ENCODE data around the gene LRRC4C. TPM values are rescaled to one million over a fixed set of nuclear protein-coding genes. Genes with fewer than 3 reads are reported as not detected.

LRRC4C gene
- total RNA-seq, 1 experiment from 2014 or later = 0.72 TPM

GRCh38 chr11:41307296-41308080 lies 152.0 kb downstream of the LRRC4C start:
- CTCF ChIA-PET = no interaction called here
- H3K4me3 Mint-ChIP-seq = no peak overlapping the region
- TF ChIP-seq FOXJ3 (CRISPR knock-in tag; IDR thresholded peaks at IDR 0.05; ENCODE audit: borderline replicate concordance) (no peak), HMGA2 (CRISPR knock-in tag; IDR thresholded peaks at IDR 0.05) (peak; percentile 8; the same call in 1 of the 2 replicates)
- H3K9me3 Mint-ChIP-seq = peaks cover 15% of the 10 kb centered on the region
- DNase-seq (ENCODE audit: low spot score) (no peak), ATAC-seq (no peak)
- peaks cover 4% of the 10 kb centered on the region; the same call in 1 of the 2 replicates for H3K27me3 Mint-ChIP-seq (ENCODE audit: low read depth)
- peaks cover 32% of the 10 kb centered on the region for H3K4me1 Mint-ChIP-seq
- POLR2A ChIA-PET = no interaction called here
- peaks cover 9% of the 10 kb centered on the region for H3K36me3 Mint-ChIP-seq
- no peak overlapping the region for H3K27ac Mint-ChIP-seq

- H3K27ac Mint-ChIP-seq = no peak overlapping the region
- H3K36me3 Mint-ChIP-seq = peaks cover 11% of the 10 kb centered on the region
- CTCF ChIA-PET = no interaction called here
- TF ChIP-seq CDX4 (CRISPR knock-in tag; IDR thresholded peaks at IDR 0.05; ENCODE audit: borderline replicate concordance) = no peak
- TF ChIP-seq CTCF (IDR thresholded peaks at IDR 0.05) = no peak
- TF ChIP-seq, protein P1, sequence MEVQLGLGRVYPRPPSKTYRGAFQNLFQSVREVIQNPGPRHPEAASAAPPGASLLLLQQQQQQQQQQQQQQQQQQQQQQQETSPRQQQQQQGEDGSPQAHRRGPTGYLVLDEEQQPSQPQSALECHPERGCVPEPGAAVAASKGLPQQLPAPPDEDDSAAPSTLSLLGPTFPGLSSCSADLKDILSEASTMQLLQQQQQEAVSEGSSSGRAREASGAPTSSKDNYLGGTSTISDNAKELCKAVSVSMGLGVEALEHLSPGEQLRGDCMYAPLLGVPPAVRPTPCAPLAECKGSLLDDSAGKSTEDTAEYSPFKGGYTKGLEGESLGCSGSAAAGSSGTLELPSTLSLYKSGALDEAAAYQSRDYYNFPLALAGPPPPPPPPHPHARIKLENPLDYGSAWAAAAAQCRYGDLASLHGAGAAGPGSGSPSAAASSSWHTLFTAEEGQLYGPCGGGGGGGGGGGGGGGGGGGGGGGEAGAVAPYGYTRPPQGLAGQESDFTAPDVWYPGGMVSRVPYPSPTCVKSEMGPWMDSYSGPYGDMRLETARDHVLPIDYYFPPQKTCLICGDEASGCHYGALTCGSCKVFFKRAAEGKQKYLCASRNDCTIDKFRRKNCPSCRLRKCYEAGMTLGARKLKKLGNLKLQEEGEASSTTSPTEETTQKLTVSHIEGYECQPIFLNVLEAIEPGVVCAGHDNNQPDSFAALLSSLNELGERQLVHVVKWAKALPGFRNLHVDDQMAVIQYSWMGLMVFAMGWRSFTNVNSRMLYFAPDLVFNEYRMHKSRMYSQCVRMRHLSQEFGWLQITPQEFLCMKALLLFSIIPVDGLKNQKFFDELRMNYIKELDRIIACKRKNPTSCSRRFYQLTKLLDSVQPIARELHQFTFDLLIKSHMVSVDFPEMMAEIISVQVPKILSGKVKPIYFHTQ (CRISPR knock-in tag; IDR thresholded peaks at IDR 0.05) = no peak
- TF ChIP-seq, protein P2, sequence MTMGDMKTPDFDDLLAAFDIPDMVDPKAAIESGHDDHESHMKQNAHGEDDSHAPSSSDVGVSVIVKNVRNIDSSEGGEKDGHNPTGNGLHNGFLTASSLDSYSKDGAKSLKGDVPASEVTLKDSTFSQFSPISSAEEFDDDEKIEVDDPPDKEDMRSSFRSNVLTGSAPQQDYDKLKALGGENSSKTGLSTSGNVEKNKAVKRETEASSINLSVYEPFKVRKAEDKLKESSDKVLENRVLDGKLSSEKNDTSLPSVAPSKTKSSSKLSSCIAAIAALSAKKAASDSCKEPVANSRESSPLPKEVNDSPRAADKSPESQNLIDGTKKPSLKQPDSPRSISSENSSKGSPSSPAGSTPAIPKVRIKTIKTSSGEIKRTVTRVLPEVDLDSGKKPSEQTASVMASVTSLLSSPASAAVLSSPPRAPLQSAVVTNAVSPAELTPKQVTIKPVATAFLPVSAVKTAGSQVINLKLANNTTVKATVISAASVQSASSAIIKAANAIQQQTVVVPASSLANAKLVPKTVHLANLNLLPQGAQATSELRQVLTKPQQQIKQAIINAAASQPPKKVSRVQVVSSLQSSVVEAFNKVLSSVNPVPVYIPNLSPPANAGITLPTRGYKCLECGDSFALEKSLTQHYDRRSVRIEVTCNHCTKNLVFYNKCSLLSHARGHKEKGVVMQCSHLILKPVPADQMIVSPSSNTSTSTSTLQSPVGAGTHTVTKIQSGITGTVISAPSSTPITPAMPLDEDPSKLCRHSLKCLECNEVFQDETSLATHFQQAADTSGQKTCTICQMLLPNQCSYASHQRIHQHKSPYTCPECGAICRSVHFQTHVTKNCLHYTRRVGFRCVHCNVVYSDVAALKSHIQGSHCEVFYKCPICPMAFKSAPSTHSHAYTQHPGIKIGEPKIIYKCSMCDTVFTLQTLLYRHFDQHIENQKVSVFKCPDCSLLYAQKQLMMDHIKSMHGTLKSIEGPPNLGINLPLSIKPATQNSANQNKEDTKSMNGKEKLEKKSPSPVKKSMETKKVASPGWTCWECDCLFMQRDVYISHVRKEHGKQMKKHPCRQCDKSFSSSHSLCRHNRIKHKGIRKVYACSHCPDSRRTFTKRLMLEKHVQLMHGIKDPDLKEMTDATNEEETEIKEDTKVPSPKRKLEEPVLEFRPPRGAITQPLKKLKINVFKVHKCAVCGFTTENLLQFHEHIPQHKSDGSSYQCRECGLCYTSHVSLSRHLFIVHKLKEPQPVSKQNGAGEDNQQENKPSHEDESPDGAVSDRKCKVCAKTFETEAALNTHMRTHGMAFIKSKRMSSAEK (CRISPR knock-in tag; IDR thresholded peaks at IDR 0.05; ENCODE audit: borderline replicate concordance) = no peak
- no peak for TF ChIP-seq ZNF396 (CRISPR knock-in tag; IDR thresholded peaks at IDR 0.05; ENCODE audit: borderline replicate concordance)
- TF ChIP-seq TCF7 (CRISPR knock-in tag; IDR thresholded peaks at IDR 0.05; ENCODE audit: low read depth) = no peak
- no peak for TF ChIP-seq CREM (CRISPR knock-in tag; IDR thresholded peaks at IDR 0.05)
- TF ChIP-seq ARID4B (CRISPR knock-in tag; IDR thresholded peaks at IDR 0.05; ENCODE audit: borderline replicate concordance) = no peak
- H3K9me3 Mint-ChIP-seq = peaks cover 21% of the 10 kb centered on the region
- H3K27me3 Mint-ChIP-seq (ENCODE audit: low read depth) = peaks cover 4% of the 10 kb centered on the region; the same call in 1 of the 2 replicates
- peaks cover 32% of the 10 kb centered on the region for H3K4me1 Mint-ChIP-seq
- H3K4me3 Mint-ChIP-seq = no peak overlapping the region
- POLR2A ChIA-PET = no interaction called here
- ATAC-seq (no peak), DNase-seq (ENCODE audit: low spot score) (no peak)
Observed at GRCh38 chr11:41306431-41306830, 153.0 kb downstream of the LRRC4C start.
